ENCODE results near the gene CACNA2D3.
"Not testable (repeated sequence)": the region's sequence is repeated elsewhere in the genome, so short reads cannot be mapped to it uniquely, and the experiment has no call there.

The CACNA2D3 gene

DNA sequence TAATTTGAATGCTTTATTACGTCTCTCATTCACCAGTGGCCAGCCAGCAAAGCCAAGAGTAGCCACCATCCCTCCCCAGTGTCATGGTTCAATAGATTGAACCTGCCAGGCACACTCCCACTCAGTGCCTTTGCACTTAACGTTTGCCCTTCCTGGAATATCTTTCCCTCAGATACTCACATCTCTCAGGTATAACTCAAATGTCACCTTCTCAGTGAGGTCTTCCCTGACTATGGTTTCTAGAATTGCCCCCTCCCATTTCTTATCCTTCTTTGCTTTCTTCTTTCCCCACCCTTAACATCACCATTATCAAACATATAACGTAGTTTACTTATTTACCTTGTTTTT, 511.7 kb downstream of the CACNA2D3 start:
- no peak for DNase-seq (ENCODE audit: low read depth, low spot score)
- no peak overlapping the region for H3K27ac ChIP-seq

DNA sequence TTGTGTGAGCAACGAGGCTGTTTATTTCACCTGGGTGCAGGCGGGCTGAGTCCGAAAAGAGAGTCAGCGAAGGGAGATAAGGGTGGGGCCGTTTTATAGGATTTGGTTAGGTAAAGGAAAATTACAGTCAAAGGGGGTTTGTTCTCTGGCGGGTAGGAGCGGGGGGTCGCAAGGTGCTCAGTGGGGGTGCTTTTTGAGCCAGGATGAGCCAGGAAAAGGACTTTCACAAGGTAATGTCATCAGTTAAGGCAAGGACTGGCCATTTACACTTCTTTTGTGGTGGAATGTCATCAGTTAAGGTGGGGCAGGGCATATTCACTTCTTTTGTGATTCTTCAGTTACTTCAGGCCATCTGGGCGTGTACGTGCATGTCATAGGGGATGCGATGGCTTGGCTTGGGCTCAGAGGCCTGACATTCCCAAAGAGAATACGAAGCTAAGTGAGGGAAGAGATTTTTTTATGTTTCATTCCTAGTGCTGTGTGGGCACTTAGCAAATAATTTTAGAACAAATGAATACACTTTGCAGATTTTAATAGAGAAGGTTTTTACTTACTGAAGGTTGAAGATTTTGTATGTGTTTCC, 517.5 kb downstream of the CACNA2D3 start:
- peak overlapping the region; percentile 42 for H3K27ac ChIP-seq
- DNase-seq (ENCODE audit: low read depth, low spot score) = not testable (repeated sequence)

DNA sequence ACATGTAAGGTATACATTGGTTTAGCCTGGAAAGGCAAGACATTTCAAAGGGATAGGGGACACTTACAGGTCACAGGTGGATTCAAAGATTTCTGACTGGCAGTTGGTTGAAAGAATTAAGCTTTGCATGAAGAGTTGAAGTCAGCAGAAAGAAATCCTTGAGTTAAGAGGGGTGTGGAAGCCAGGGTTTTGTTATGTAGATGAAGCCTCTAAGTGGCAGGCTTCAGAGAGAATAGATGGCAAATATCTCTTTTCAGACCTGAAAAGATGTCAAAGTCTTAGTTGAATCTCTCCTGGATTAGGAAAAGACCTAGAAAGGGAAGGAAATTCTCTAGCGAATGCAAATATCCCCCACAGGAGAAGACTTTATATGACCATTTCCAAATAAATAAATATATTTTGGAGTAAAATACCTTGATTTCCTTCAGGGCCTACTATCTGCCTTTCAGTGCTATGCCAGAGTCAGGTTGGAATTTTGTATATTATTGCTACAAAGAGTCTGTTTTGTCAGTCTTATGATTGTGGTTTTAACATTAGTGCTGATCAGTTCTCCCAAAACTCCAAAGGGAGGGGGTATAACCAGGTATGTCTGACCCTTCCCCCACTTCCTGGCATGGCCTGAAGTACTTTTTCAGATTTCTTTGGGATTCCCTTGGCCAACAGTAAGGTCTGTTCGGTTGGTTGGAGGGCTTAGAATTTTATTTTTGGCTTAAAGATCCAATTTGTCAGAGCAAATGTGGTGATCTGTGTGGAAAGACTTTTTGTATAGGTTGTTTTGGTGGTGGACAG, 519.1 kb downstream of the CACNA2D3 start:
- H3K27ac ChIP-seq = no peak overlapping the region
- no peak for DNase-seq (ENCODE audit: low read depth, low spot score)

DNA sequence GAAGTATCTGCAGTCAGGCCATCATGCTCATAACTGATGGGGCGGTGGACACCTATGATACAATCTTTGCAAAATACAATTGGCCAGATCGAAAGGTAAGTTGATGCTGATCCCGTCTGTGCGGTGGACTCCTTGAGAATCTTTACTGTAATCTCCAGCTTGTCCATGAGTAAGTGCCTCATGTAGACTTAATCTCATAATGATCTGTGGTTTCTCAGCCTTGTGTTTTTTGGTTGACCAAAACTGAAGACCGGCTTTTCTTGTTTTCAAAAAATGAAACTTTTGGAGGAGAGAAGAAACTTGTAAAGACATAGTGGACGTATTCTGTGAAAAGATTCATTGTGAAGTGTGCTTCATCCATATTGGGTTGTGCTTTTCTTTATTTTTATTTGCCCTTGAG, 519.8 kb downstream of the CACNA2D3 start:
- H3K27ac ChIP-seq = no peak overlapping the region
- no peak for DNase-seq (ENCODE audit: low read depth, low spot score)

DNA sequence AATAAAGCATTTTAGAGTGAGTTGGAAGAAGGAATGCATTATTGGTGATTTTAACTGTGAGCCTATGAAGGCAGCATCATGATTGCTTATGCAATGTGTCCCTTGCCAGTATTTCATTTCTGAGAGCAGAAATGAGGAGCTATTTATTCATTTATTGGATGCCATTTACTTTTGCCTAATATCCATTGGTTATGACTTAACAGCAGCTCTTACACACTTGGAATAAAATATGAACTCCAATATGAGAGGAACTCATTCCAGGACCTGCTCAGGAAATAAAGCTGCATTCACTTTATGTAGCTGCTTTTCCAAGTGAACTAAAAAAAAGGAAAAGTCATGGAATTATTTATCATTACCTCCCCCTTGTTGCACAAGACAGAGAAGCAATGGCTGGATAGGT, 525.4 kb downstream of the CACNA2D3 start:
- no peak overlapping the region for H3K27ac ChIP-seq
- DNase-seq (ENCODE audit: low read depth, low spot score) = no peak

DNA sequence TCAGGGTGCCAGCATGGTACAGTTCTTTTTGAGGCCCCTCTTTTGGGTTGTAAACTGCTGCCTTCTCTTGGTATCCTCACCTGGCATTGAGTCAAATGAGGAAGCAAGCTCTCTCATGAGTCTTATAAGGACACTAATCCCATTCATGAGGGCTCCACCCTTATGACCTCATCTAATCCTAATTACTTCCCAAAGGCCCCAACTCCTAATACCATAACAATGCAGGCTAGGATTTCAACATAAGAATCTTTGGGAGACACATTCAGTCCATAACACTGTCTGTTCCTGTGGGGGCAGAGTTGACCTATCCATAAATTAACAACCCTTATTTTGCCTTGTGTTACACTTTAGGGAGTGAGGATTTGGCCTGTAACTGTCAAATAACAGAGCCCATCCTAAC, 527.2 kb downstream of the CACNA2D3 start:
- peak overlapping the region; percentile 8 for H3K27ac ChIP-seq
- no peak for DNase-seq (ENCODE audit: low read depth, low spot score)

DNA sequence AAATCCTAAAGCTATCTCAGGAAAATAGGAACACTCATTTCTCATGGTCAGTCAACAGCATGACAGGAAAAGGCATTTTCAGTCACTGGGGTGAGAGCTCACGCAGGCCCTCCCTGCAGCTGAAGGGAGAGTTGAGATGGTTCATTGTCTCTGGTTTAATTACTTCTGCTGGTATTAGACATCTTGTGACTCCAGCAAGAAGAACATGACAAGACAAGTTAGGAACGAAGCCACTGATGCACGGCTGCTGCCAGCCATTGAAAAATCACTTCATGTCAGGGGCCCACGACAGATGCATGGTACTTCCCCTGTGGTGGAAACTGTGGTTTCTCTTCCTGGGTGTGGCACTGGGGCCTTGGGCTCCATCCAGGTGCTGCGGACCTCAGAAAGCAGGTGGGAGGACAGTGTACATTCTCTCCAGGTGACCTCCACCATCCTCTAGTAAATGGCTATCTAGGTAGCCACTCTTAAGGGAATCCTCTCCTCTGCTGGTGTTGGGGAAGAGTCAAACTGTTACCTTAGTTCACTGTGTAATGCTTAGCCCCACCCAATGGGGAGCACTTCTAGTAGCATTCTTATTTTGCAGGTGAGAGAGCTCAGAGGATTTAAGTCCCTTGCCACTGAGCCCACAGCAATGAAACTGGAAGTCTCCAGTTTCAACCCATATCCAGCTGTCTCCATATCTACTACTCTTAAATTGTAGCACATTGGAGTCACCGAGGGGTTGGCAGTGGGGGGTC, 531.3 kb downstream of the CACNA2D3 start:
- DNase-seq (ENCODE audit: low read depth, low spot score) = no peak
- peak overlapping the region; percentile 72 for H3K27ac ChIP-seq

DNA sequence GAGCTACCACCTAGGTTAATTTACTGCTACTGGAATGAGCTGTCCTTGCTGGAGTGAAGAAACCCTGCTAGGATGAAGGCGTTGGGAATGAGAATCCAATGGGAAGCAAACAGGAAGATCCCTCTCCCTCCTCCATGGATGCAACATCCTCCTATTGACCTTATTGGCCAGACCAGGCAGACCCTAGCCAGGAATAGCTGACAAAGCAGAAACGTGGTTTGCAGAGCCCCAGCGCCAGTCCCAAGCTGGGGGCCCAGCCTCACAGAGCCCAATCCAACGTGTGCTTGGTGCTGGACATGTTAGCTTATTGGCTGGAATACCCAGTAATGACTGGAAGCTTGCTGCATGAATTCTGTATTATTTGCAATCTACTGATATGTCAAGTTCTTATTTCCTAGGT, 532.4 kb downstream of the CACNA2D3 start:
- no peak for DNase-seq (ENCODE audit: low read depth, low spot score)
- no peak overlapping the region for H3K27ac ChIP-seq

DNA sequence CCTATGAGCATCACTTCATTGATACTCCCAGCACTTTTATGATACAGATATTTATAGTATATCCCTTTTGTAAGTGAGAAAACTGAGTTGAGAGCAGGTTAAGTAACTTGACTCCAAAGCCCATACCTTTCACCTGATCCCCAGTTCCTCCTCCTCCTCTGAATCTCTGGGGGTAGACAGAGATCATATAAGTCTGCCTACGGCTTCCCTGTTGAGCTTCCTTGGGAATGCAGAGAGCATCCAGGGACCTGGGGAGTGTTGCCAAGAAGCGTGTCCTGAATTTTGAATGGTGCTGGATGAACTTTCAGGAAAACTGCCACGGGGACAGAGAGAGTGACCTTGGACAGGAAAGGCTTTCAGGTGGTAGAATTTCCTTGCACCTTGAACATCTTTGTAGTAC, 537.0 kb downstream of the CACNA2D3 start:
- no peak for DNase-seq (ENCODE audit: low read depth, low spot score)
- no peak overlapping the region for H3K27ac ChIP-seq

DNA sequence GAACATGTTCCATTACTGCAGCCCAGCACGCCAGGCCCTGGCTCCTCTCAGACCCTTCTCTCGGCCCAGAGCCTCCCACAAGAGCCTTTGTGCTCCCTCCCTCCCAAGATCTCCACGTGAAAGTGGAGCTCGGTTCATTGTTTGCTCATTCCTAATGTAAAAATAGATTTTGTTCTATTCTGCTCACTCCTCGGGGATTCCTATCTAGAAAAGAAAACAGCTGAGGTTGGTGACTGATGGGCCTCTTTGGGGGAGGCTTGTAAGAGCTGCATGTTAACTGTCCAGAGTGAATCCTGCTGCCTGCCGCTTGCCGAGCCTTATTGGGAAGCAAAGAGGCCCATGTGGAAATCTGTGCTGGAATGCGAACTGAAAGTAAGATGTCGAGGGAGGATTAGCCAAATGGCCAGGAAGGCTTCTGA, 538.4 kb downstream of the CACNA2D3 start:
- no peak for DNase-seq (ENCODE audit: low read depth, low spot score)
- H3K27ac ChIP-seq = no peak overlapping the region

DNA sequence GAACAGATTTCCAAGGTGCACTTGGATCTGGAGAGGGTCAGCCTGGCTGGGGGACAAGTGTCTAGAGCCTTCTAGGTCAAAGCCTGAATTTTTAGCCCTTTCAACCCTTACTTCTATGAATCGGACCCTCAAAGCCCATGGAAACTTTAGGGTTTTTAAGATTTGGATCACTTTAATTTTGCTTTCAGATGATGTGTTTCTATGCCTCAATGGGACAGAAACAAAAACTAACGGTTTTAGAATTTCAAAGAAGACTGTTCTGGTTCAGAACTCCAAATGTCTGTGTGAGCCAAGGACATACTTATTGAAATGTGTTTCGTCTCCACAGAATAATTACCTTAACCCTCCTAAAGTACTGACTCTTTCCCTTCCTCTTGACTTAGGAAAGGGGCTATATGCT, 538.8 kb downstream of the CACNA2D3 start:
- no peak overlapping the region for H3K27ac ChIP-seq
- no peak for DNase-seq (ENCODE audit: low read depth, low spot score)

DNA sequence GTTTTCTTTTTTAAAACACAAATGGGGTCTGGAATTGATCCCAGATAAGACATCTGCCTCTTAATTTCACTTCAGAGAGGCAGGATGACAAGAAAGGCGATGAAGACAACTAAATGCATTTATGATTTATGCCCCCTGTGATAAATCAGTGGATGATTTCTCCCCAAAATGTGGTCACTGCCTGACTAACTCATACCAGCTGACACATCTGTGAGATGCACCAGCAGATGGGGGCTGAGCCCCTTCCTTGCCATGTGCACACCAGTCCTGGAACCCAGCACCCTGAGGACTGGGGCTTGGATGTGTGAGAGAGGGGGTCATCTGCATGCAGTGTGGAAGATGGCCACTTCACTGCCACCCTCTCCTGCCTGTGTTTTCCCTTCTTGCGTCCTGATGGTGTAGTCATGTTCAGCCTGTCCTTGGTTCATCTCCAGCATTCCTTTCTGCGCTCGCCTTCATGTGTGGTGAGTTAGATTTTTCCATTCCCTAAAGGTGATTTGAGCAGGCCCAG, 541.2 kb downstream of the CACNA2D3 start:
- H3K27ac ChIP-seq = no peak overlapping the region
- no peak for DNase-seq (ENCODE audit: low read depth, low spot score)

DNA sequence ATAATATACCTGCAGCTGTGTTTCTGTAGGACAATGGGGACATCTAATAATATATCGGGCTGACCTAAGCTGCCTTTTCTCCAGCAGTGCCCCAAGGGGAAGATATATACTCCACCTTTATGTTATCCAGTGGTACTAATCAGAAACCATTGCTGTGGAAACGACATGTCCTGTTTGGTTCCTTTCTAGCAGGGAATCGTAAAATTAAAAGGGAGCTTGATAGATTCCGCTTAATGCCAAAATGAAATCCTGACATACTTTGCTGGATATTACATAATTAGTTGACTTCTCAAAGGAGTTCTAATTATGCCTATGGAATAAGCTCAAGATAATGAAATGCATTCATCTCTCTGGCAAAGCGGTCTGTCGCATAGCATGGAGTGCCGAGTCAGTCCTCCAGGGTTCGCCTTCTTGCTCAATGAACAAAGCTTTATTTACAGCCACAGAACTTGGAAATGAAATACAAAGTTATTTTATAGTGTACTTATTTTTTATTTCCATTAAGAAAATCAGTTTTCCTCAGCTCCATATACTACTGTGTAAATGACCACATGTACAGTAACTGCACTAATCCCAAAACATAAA, 542.8 kb downstream of the CACNA2D3 start:
- no peak for DNase-seq (ENCODE audit: low read depth, low spot score)

DNA sequence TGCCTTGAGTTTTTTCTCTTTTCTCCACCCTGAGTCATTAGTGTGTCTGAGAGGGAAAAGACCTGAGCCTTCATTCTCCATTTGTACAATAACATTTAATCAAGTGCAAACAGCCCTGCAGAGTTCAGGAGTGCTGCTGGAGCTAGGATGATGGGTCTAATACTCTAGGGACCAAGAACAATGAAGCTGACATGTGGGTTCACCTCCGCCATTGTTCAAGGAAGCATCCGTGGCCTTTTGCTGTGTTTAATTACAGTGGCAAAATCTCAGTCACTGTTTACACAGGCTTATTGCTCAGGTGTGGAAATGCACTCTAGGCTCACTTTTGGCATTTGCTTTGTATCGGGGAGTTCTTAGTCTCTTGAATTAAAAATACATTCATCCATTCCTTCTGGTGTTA, 545.9 kb downstream of the CACNA2D3 start:
- no peak overlapping the region for H3K27ac ChIP-seq
- DNase-seq (ENCODE audit: low read depth, low spot score) = no peak

More for the DNA sequence above, 542.8 kb downstream of the CACNA2D3 start:
- H3K27ac ChIP-seq = no peak overlapping the region

DNA sequence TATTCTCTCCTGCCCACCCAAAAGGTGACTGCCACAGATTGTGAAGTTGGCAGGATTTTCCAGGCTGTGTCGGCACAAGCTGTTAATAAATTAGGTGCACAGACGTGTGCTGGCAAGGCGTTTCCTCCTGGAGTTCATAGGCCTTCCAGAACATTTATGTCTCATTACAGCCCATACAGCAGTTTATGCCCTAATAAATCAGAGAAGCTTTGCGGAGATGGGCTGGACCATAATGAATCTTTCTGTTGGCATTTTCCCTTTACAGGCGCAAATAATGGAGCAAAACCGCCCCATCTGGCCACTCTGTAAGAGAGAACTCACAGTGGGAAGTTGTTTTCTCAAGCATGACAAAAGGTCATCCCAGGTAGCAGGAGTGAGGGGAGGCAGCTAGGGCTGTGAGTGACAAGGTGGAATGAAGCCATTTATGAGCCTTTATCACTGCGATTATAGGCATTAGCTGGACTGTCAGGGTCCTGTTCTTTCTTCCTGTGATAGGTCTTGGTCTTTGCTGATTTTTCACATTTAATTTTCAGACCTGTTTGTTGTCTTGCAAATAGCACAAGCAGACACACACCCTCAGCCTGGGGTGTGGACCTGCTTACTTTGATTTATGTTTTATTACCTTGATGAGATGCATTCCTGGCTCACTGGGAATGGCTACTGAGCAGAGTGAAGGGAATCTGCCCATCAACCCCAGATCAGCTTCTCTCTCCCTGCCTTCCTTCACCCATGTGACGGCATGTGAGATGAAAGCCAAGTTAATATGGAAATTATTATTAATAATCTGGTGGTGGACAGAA, 548.0 kb downstream of the CACNA2D3 start:
- DNase-seq (ENCODE audit: low read depth, low spot score) = no peak
- H3K27ac ChIP-seq = no peak overlapping the region

DNA sequence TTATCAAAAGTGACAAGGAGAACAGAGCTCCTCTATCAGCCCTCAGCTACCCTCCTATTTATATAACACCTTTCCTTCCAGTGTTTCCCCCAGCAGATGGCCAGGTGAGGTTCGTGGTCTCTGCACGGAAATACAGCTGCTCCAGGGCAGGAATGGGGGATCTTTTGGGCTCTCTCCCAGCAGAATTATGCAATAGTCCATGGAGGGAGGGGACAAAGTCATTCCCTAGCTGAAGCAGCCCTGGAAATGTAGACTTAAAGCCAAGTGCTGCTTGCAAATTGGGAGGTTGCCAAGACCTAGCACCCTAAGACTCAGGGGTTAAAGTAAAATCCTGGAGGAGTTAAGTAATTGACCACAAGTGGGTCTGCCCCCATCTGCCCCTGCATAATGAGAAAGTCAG, 549.2 kb downstream of the CACNA2D3 start:
- no peak overlapping the region for H3K27ac ChIP-seq
- DNase-seq (ENCODE audit: low read depth, low spot score) = no peak

DNA sequence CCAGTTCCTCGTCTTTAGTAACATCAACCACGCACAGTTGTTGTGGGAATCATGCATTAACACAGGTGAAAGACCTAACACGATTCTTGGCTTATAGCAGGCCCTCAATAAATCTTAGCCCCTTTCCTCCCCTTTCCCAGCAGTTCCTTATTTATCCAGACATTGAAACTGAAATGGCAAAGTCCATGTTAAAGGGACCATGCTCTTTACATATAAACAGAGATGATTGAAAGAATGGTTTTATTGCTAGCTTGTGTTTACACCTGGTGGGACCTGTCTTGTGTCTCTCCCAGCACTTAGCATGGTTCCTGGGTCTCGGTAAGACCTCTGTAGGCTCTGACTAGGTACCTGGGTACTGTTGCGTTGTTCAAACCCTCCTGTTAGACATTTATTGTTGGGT, 553.7 kb downstream of the CACNA2D3 start:
- no peak for DNase-seq (ENCODE audit: low read depth, low spot score)
- no peak overlapping the region for H3K27ac ChIP-seq

DNA sequence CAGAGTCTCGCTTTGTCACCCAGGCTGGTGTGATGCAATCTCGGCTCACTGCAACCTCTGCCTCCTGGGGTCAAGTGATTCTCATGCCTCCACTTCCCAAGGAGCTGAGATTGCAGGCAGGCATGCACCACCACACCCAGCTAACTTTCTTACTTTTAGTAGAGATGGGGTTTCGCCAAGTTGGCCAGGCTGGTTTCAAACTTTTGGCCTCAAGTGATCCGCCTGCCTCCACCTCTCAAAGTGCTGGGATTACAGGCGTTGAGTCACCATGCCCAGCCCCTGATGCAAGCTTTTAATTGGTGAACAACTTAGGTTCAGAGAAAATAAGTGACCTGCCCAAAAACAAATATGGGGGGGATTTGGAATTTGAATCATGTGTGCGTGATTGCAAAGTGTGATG, 559.4 kb downstream of the CACNA2D3 start:
- no peak for DNase-seq (ENCODE audit: low read depth, low spot score)
- H3K27ac ChIP-seq = no peak overlapping the region

DNA sequence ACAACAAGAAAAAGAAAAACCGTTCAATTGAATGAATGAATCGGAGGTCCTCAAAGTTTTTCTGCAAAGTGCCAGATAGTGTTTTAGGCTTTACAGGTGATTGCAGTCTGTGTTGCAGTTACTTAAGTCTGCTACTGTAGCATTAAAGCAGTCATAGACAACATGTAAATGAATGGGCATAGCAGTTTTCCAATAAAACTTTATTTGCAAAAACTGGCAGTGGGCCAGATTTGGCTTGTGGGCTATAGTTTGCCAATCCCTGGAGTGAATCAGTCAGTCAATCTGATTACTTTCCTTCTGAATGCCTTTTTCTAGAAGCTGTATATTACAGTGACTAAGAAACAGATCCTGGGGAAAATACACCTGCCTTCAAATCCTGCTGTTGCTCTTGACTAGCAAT, 562.9 kb downstream of the CACNA2D3 start:
- no peak for DNase-seq (ENCODE audit: low read depth, low spot score)
- no peak overlapping the region for H3K27ac ChIP-seq

DNA sequence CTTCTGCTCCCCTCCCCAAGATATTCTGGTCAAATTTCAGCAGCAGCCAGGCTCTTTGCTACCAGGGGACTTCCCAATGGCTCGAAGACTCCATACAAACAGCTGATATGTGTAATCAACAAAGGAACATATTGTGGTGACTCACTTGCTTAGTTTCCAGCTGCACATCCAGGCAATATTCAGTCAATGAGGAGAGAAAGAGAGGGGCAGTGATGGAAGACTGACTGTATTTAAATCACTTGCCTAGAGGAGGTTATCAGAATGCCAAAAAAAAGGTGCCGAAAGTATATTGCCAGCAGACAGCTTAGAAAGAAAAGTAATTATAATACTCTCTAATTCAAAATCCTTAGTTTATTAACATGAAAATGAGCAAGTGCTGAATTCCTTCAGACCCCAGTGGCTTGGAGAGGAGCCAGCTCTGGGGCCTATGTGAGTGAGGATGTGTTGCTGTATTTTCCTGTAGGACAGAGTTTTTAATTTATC, 569.0 kb downstream of the CACNA2D3 start:
- no peak overlapping the region for H3K27ac ChIP-seq
- DNase-seq (ENCODE audit: low read depth, low spot score) = no peak
